ENCODE data around the gene ESYT2.
"Not testable (repeated sequence)": the region's sequence is repeated elsewhere in the genome, so short reads cannot be mapped to it uniquely, and the experiment has no call there.

ESYT2 gene

DNA sequence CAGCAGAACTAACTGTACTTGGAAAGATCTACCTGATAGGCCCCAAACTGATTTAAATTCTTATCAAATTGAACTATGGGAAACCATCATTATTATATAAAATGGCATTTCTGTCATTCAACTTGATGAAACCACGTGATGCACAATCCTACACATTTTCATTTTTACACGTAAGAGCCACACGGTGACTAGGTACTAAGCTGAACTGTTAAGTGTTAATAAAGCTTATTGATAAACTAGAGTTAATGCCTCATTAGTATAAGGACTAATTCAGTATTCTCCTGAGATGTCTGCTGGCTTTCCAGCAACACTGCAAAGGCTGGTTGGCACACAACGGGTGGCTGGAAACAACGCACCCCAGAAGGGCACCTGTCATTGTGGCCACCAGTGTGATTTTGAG lies 129.3 kb downstream of the ESYT2 start:
- TF ChIP-seq, protein P1, sequence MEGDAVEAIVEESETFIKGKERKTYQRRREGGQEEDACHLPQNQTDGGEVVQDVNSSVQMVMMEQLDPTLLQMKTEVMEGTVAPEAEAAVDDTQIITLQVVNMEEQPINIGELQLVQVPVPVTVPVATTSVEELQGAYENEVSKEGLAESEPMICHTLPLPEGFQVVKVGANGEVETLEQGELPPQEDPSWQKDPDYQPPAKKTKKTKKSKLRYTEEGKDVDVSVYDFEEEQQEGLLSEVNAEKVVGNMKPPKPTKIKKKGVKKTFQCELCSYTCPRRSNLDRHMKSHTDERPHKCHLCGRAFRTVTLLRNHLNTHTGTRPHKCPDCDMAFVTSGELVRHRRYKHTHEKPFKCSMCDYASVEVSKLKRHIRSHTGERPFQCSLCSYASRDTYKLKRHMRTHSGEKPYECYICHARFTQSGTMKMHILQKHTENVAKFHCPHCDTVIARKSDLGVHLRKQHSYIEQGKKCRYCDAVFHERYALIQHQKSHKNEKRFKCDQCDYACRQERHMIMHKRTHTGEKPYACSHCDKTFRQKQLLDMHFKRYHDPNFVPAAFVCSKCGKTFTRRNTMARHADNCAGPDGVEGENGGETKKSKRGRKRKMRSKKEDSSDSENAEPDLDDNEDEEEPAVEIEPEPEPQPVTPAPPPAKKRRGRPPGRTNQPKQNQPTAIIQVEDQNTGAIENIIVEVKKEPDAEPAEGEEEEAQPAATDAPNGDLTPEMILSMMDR (IDR thresholded peaks at IDR 0.05; ENCODE audit: low read length, missing control alignments), result no peak
- no peak overlapping the region for H3K4me3 ChIP-seq (replicated peaks; ENCODE audit: low read depth, low read length)
- DNase-seq (ENCODE audit: low read depth), result no peak

DNA sequence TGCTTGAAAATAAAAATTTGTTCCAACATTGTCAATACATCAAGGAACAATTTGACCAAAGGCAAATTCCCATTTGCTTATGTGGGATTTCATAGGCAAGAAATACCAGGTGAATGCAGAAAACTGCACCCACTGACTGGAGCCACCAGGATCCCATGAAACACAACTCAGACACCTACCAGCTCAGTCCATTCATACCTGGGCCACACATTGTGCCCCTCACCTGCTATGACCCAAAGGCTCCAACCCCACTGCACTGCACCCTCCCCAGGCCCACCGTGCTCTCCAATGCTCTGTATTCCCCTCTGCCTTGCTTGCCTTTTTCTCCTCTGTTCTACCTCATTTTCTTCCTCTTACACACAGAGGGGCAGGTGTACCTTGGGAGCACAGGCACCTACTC lies 130.0 kb downstream of the ESYT2 start:
- TF ChIP-seq, protein P1 (IDR thresholded peaks at IDR 0.05; ENCODE audit: low read length, missing control alignments), result no peak
- no peak for DNase-seq (ENCODE audit: low read depth)
- H3K4me3 ChIP-seq (replicated peaks; ENCODE audit: low read depth, low read length), result no peak overlapping the region

GRCh38 chr7:158698657-158699195 lies 130.6 kb downstream of the ESYT2 start:
- DNase-seq (ENCODE audit: low read depth), result no peak
- TF ChIP-seq, protein P1 (IDR thresholded peaks at IDR 0.05; ENCODE audit: low read length, missing control alignments), result no peak

GRCh38 chr7:158697597-158697996 lies 131.7 kb downstream of the ESYT2 start:
- H3K4me3 ChIP-seq (replicated peaks; ENCODE audit: low read depth, low read length); DNase-seq (ENCODE audit: low read depth): not testable (repeated sequence)

More at GRCh38 chr7:158698657-158699195, 130.6 kb downstream of the ESYT2 start:
- H3K4me3 ChIP-seq (replicated peaks; ENCODE audit: low read depth, low read length), result no peak overlapping the region

DNA sequence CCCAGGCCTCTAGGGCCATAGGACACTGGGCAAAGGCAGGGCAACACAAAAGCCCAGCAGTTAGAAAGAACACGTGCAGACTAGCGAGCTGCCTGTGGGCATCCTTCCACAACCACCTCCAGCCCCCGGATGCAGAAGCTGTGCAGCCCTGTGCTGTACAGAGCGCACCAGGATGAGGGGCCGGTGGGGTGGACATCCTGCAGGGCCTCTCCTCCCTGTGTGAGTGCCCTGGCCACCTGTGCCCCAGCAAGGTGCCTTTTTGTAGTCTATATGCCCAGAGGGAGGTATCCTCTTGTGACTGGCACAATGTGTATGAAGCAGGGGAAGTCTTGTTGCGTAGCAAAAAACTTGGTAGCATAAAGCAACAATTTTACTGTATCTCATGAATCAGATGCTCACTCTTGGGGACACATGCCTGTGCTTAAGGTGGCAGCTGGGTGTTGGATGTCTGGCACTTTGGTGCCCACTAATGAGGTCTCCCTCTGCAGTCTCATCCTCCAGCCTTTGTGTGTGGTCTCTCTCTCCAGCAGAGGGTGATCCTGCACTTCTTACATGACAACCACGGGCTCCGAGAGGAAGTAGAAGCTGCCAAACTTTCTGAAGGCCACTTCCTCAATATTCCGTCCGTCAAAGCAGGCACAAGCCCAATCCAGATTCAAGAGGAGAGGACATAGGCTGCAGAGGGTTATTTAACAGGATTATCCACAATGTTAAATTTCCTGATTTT lies 133.4 kb downstream of the ESYT2 start:
- peak; percentile 92 for DNase-seq (ENCODE audit: low read depth)
- TF ChIP-seq, protein P1 (IDR thresholded peaks at IDR 0.05; ENCODE audit: low read length, missing control alignments), result peak; percentile 86
- H3K4me3 ChIP-seq (replicated peaks; ENCODE audit: low read depth, low read length), result no peak overlapping the region

DNA sequence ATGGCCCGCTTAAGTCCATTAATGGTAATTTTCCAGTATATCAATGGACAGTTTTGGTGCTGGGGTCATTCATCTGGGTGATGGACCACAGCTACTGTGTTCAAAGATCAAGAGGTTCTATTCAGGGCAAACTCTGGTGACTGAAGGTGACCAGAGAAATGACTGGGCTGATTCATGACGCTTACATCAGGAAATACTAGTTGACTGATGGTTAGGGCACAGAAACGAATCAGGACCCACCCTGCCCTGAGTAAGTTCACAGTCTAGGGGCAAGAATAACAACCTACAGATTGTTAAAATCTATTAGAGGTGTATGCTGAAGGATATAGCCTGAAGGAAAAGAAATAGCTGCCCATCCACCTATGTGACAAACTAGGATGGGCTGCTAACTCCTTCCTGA lies 134.3 kb downstream of the ESYT2 start:
- no peak overlapping the region for H3K4me3 ChIP-seq (replicated peaks; ENCODE audit: low read depth, low read length)
- DNase-seq (ENCODE audit: low read depth), result no peak
- TF ChIP-seq, protein P1 (IDR thresholded peaks at IDR 0.05; ENCODE audit: low read length, missing control alignments), result no peak

DNA sequence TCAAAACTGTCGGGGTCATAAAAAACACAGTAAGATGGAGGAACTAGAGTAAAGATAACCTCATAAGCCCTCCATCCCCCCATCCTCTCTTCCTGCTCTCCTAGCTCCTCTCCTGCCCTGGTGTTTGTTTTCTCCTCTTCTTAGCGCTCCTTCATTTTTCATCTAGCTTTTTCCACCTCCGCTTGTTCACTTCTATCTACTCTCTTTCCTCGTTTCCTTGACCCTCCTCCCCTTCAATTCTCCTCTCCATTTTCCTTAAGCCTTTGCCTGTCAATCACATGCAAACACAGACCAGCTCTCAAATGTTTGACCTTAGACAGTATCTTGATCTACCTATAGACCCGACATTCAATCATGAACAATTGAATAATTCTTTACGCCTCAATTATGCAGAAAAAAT lies 134.7 kb downstream of the ESYT2 start:
- no peak for DNase-seq (ENCODE audit: low read depth)
- TF ChIP-seq, protein P1 (IDR thresholded peaks at IDR 0.05; ENCODE audit: low read length, missing control alignments), result no peak
- H3K4me3 ChIP-seq (replicated peaks; ENCODE audit: low read depth, low read length), result no peak overlapping the region
